HG02678 (cell line): ENCODE results near the gene SZRD1.

Experiments
- ATAC-seq: cut with Tn5 transposase; IDR thresholded peaks from one replicate; pipeline ENCODE4 v1.9.1; 2021; ENCODE audit warnings: mild to moderate bottlenecking, moderate library complexity; ENCODE audit not compliant: unreplicated experiment

SZRD1 gene

GRCh38 chr1:16436946-16437474 is 70.0 kb downstream of the SZRD1 start, which contains the start of gene SPATA21:
TSS of gene SPATA21 (minus strand) at chr1:16437424. CDS start at chr1:16431371, 6,053 bp downstream.
- ATAC-seq: no peak

GRCh38 chr1:16438516-16438915 is 71.5 kb downstream of the SZRD1 start:
- no peak for ATAC-seq

- no peak for ATAC-seq
These were observed 71.9 kb downstream of the SZRD1 start for GRCh38 chr1:16438924-16439323.

- ATAC-seq: no peak
These were observed 73.1 kb downstream of the SZRD1 start for GRCh38 chr1:16440131-16440469.

- peak; percentile 87 for ATAC-seq
These were observed 73.6 kb downstream of the SZRD1 start, which contains the start of gene NECAP2 for GRCh38 chr1:16440470-16441281. TSS of gene NECAP2 (plus strand) at chr1:16440724. CDS start at chr1:16440762, 38 bp downstream.

GRCh38 chr1:16441282-16441665 is 74.2 kb downstream of the SZRD1 start:
- no peak for ATAC-seq

- ATAC-seq: no peak
These were observed 75.2 kb downstream of the SZRD1 start for GRCh38 chr1:16442265-16442664.

GRCh38 chr1:16442941-16443340 is 75.9 kb downstream of the SZRD1 start:
- no peak for ATAC-seq

- ATAC-seq: no peak
These were observed 77.1 kb downstream of the SZRD1 start for GRCh38 chr1:16443975-16444770.

GRCh38 chr1:16445052-16445451 is 78.0 kb downstream of the SZRD1 start:
- ATAC-seq: no peak

- ATAC-seq: no peak
These were observed 79.1 kb downstream of the SZRD1 start for GRCh38 chr1:16446116-16446515.

- no peak for ATAC-seq
These were observed 80.6 kb downstream of the SZRD1 start for GRCh38 chr1:16447641-16448040.
